IPS-20b (cell line): Measurements from ENCODE around the gene CTNND2.

ENCODE experiments used
- H3K27ac ChIP-seq: one replicate; pipeline ENCODE4 v1.5.1; 2013; ENCODE audit warnings: low read length
- H3K27me3 ChIP-seq: 2 replicates; pipeline ENCODE4 v1.6.1; 2013; ENCODE audit warnings: mild to moderate bottlenecking, low read length, inconsistent platforms; ENCODE audit not compliant: insufficient read depth
- H3K36me3 ChIP-seq: 2 replicates; pipeline ENCODE4 v1.6.1; 2013; ENCODE audit warnings: low read depth, mild to moderate bottlenecking, inconsistent platforms, low read length, moderate library complexity; ENCODE audit not compliant: insufficient read depth
- H3K4me1 ChIP-seq: 2 replicates; pipeline ENCODE4 v1.6.1; 2013; ENCODE audit warnings: mild to moderate bottlenecking, control low read depth, inconsistent platforms, low read length, moderate library complexity; ENCODE audit not compliant: insufficient read depth
- H3K4me3 ChIP-seq: 2 replicates; pipeline ENCODE4 v1.5.1; 2013; ENCODE audit warnings: mild to moderate bottlenecking, low read length, inconsistent platforms
- H3K9ac ChIP-seq: 2 replicates; pipeline ENCODE4 v1.6.1; 2013; ENCODE audit warnings: low read depth, mild to moderate bottlenecking, inconsistent platforms, low read length, moderate library complexity
- H3K9me3 ChIP-seq: 2 replicates; pipeline ENCODE4 v1.6.1; 2013; ENCODE audit warnings: mild to moderate bottlenecking, low read depth, low read length, inconsistent platforms; ENCODE audit not compliant: insufficient read depth

The CTNND2 gene

DNA sequence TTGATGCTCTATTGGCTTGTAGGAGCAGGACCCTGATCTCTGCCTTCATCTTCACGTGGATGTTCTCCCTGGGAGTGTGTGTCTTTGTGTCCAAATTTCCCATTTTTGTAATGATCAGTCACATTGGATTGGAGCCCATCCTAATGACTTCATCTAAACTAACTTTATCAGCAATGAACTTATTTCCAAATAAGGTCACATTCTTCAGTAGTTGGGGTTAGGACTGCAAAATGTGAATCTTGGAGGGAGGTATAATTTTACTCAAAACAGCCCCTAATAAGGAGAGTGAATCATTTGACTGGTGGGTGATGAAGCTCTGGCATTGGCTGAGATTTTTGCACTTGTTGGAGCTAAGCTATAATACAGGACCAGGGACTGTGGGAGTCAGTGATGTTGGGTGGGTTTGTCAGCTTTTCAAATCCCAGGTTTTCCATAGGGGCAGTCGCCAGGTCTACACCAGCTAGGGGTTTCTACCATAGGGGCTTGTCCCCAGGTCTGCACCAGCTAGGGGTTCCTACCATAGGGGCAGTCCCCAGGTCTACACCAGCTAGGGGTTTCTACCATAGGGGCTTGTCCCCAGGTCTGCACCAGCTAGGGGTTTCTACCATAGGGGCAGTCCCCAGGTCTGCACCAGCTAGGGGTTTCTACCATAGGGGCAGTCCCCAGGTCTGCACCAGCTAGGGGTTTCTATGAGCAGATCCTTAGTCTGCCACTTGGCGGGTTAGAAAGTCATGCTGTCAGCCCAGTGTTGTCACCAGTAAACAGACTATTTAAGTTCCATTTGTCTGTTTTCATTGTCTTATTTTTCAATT is 760.6 kb downstream of the CTNND2 start:
- Histone ChIP-seq H3K9ac (no peak overlapping the region), H3K36me3 (no peaks in the 10 kb centered on the region), H3K4me3 (no peak overlapping the region), H3K4me1 (no peaks in the 10 kb centered on the region), H3K27ac (no peak overlapping the region), H3K9me3 (no peaks in the 10 kb centered on the region), H3K27me3 (no peaks in the 10 kb centered on the region)

DNA sequence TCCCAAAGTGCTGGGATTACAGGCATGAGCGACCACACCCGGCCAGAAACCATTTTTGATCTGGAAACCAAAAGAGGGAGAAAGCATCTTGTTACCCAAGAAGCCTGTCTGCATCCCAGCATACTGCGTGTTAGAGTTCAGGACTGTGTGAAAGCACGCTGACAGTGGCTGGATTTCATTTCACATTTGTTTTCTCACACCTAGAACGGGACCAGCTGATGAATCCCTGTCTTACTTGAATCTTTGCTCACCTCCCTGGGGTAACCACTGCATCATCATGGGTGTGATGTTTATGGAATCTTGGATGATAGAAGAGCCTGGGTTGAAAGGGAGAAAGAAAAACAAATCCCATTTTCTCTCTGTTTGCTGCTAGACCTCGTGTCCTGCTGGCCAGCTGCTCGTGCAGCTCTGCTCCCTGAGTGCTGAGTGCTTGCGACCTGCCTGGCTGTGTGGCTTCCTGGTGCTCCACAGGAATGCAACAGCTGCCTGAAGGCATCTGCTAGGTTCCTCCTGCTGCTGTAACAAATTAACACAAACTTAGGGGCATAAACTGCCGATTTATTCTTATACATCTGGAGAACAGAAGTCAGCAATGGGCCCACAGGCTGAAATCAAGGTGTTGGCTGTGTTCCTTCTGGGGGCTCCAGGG is 764.9 kb downstream of the CTNND2 start:
- Histone ChIP-seq H3K4me3 (no peak overlapping the region), H3K9me3 (no peaks in the 10 kb centered on the region), H3K27ac (no peak overlapping the region), H3K27me3 (no peaks in the 10 kb centered on the region), H3K4me1 (no peaks in the 10 kb centered on the region), H3K9ac (no peak overlapping the region), H3K36me3 (no peaks in the 10 kb centered on the region)

DNA sequence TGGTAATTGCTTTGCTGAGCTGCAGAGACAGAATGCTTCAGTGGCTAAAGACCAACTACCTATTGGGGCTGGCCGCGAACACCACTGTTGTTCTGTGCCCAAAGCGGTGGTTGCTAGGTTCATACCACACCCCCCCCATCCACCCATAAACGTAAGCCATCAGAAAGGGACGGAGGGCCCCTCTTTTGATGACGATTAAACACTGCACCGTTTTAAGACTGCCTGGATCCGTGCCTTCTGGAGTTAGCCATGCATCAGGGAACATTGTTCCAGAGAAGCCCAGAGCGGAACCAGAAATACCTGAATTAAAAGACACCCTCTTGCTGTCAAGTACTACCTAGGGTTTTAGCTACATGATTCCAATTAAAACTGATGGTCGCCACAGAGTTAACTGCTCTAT is 774.1 kb downstream of the CTNND2 start:
- H3K4me1 ChIP-seq: no peaks in the 10 kb centered on the region
- H3K9ac ChIP-seq: no peak overlapping the region
- H3K36me3 ChIP-seq: no peaks in the 10 kb centered on the region
- H3K4me3 ChIP-seq: no peak overlapping the region
- H3K27ac ChIP-seq: no peak overlapping the region
- no peaks in the 10 kb centered on the region for H3K9me3 ChIP-seq
- no peaks in the 10 kb centered on the region for H3K27me3 ChIP-seq

DNA sequence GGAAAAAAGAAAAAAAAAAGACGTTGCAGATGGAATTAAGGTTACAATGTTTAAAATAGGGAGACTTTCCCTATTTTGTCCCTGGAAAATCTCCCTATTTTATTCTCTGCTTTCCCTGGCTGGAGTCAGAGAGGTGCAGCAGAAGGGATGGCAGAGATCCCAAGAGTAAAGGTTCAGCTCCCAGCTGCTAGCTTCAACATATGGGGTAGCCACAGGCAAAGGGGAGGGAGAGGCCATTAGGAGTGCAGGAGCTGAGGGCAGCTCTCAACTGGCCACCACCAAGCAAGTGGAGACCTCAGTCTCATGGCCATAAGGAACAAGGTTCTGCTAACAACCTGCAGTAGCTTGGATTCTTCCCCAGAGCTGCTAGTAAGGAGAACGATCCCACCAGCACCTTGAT is 776.2 kb downstream of the CTNND2 start:
- H3K27ac ChIP-seq: no peak overlapping the region
- no peak overlapping the region for H3K4me3 ChIP-seq
- H3K27me3 ChIP-seq: no peaks in the 10 kb centered on the region
- H3K9me3 ChIP-seq: no peaks in the 10 kb centered on the region
- H3K36me3 ChIP-seq: no peaks in the 10 kb centered on the region
- H3K4me1 ChIP-seq: no peaks in the 10 kb centered on the region
- no peak overlapping the region for H3K9ac ChIP-seq

DNA sequence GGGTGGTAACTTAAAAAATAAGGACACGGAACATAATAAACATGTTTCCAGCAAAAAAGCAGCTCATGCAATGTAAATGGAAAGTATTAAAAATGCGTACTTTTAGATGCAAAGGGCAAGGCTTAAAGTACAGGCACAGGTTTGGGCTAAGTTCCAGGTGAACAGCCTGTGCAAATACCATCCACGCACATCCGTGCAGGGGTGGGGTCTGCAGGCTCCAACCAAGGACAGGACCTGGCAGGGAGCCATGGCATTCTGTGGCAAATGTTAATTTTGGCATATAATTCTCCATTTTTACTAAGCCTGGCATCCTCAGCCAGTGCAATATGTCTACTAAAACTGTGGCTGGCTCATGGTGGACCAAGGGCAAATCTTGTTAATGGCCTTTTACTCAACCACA is 777.4 kb downstream of the CTNND2 start:
- no peaks in the 10 kb centered on the region for H3K27me3 ChIP-seq
- H3K4me3 ChIP-seq: no peak overlapping the region
- no peaks in the 10 kb centered on the region for H3K4me1 ChIP-seq
- H3K9me3 ChIP-seq: no peaks in the 10 kb centered on the region
- H3K9ac ChIP-seq: no peak overlapping the region
- no peaks in the 10 kb centered on the region for H3K36me3 ChIP-seq
- H3K27ac ChIP-seq: no peak overlapping the region

DNA sequence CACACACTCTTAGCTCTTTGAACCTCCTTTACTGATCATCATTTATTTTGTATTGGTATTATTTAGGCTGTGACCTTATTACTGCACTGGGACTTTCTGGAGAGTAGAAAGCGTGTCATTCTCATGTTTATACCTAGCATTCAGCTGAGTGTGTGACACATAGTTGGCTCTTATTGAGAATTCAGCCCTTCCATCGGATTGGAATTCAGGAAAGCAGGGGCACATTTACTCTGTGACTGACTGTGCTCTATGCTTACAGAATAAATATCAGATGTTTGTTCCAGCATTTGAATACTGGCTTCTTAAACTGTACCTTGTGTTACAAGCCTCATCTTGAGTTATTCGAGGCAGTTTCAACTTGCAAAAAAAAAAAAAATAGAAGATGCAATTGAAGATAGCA is 782.4 kb downstream of the CTNND2 start:
- Histone ChIP-seq H3K27ac (no peak overlapping the region), H3K9ac (no peak overlapping the region), H3K36me3 (no peaks in the 10 kb centered on the region), H3K4me3 (no peak overlapping the region), H3K9me3 (no peaks in the 10 kb centered on the region), H3K4me1 (no peaks in the 10 kb centered on the region), H3K27me3 (no peaks in the 10 kb centered on the region)

DNA sequence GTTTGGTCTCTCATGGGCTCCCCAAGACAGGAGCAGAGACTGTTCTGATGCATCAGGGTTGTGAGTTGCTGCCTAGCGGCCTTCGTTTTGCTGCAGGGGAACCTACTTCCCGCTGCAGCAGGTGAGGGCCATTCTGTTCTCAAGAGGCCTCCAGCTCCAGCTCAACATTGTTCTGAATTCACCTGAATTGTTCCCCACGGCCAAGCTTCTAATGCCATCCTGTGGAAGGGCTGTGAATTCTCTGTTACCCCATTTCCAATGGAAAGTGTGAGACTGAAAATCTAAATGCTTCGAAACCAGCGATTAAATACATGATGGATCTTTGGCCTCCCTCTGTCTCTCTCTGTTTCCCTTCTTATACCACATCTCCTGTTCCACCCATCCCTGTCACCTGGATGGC is 794.1 kb downstream of the CTNND2 start:
- no peaks in the 10 kb centered on the region for H3K9me3 ChIP-seq
- peaks cover 2% of the 10 kb centered on the region; the same call in 1 of the 2 replicates for H3K4me1 ChIP-seq
- no peak overlapping the region for H3K9ac ChIP-seq
- no peak overlapping the region for H3K4me3 ChIP-seq
- no peaks in the 10 kb centered on the region for H3K27me3 ChIP-seq
- no peak overlapping the region for H3K27ac ChIP-seq
- H3K36me3 ChIP-seq: no peaks in the 10 kb centered on the region

DNA sequence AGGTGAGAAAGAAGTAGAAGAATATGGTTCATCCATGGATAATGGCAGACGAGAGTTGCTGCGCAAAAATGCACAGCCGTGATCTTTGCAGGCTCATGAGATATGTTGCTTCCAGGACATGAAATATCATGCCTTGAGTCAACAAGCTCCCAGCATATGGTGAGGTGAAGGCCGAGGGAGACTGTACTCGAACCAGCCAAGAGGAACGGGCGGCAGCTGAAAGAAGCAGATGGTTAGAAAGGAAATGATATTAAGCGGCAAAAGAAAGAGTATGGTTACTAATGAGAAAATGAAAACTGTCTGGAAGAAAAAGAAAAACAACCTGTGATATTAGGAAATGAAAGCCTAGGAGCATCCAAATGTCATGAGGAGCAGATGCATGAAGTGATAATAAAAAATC is 798.5 kb downstream of the CTNND2 start:
- Histone ChIP-seq H3K36me3 (no peaks in the 10 kb centered on the region), H3K4me3 (no peak overlapping the region), H3K9me3 (no peaks in the 10 kb centered on the region), H3K9ac (no peak overlapping the region), H3K27me3 (no peaks in the 10 kb centered on the region), H3K27ac (no peak overlapping the region), H3K4me1 (no peaks in the 10 kb centered on the region)

DNA sequence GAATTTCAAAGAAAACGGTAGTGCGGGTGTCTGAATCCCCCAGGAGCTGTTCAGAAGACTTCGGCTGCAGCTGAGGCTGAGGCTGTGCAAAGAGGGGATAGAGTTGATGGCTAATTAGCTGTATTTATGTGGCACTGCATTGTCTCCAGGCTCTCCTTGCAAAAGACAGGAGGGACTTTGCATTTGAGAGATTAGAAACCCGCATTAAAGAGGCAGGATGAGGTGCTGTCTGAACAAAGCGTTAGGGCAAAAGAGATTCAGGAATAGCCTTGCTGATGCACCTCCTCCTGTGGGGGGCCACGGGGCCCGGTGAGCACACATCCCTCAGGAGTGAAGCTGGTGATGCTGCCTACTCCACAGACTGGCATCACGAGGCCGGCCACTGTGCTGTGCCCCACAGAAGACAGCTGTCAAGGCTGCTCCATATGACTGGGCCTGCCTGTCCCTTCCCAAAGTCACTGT is 799.6 kb downstream of the CTNND2 start:
- Histone ChIP-seq H3K4me1 (no peaks in the 10 kb centered on the region), H3K27me3 (no peaks in the 10 kb centered on the region), H3K9me3 (no peaks in the 10 kb centered on the region), H3K9ac (no peak overlapping the region), H3K27ac (no peak overlapping the region), H3K4me3 (no peak overlapping the region), H3K36me3 (no peaks in the 10 kb centered on the region)

DNA sequence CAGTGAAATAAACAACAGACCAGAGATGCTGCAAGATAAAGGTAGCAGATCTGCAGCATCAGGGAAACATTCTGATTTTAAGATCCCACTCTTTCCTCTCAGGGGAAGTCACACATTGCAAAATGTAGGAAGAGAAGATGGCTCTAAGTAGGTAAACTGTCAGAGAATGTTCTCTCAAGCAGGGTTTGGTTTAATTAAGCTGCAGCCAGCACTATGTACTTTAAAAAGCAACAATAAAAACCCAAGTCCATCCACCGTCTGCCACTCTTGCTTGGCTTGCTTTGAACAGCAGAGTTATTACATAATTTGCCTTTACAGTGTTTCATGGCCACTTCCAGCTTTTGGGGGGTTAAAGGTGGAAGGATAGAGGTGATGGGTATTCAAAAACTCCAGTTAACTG is 800.0 kb downstream of the CTNND2 start:
- no peak overlapping the region for H3K27ac ChIP-seq
- H3K4me1 ChIP-seq: no peaks in the 10 kb centered on the region
- no peak overlapping the region for H3K9ac ChIP-seq
- no peaks in the 10 kb centered on the region for H3K9me3 ChIP-seq
- H3K4me3 ChIP-seq: no peak overlapping the region
- H3K36me3 ChIP-seq: no peaks in the 10 kb centered on the region
- H3K27me3 ChIP-seq: no peaks in the 10 kb centered on the region

DNA sequence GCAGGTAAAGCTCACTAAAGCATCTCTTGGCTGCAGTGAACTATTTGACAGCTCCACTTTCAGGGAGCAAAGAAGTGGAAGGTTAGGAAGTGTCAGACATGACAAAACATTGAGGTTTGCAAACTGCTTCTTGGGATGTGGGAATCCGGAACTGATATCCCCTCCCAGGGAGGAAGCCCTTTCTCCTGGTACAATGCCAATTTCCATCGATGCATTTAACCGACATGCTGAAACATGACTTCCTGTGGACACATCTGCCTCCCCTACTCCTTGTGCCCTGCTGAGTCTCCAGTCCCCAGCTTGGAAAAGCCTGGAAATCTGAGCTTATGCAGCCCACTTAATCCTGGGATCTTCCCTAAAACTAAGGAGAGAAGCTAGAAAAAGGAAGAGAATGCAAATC is 820.1 kb downstream of the CTNND2 start:
- Histone ChIP-seq H3K27ac (no peak overlapping the region), H3K4me1 (no peaks in the 10 kb centered on the region), H3K27me3 (no peaks in the 10 kb centered on the region), H3K4me3 (no peak overlapping the region), H3K9ac (no peak overlapping the region), H3K36me3 (no peaks in the 10 kb centered on the region), H3K9me3 (peaks cover 13% of the 10 kb centered on the region)

DNA sequence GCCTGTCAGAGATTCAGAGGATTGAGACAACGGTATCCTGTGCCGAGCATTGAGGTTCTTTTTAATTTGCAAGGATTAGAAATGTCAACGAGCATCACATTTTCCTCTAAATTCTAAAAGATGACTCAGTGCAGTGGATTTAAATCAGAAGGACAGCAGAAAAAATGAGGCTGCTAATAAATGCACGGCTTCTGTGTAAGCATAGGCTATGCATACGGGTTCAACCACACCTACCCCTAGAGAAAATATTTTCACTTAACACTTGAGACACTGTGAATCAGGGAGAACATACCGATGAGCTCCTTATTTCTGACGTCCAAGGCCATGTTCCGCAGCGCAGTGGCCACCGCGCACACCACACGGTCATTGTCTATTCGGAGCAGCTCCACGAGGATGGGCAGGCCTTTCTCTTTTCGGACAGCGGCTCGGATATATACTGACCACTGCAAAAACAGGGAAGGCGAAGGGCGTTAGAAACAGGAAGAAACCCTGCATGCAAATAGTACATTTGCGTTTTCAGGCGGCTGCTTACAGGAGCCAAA is 821.8 kb downstream of the CTNND2 start:
- no peak overlapping the region for H3K9ac ChIP-seq
- no peaks in the 10 kb centered on the region for H3K4me1 ChIP-seq
- H3K36me3 ChIP-seq: no peaks in the 10 kb centered on the region
- H3K9me3 ChIP-seq: peaks cover 5% of the 10 kb centered on the region; the same call in 1 of the 2 replicates
- H3K27me3 ChIP-seq: no peaks in the 10 kb centered on the region
- H3K4me3 ChIP-seq: no peak overlapping the region
- H3K27ac ChIP-seq: no peak overlapping the region
